Astrocyte (in vitro differentiated cells and primary cell): ENCODE results near the gene CTNNA3.

ENCODE experiments used
- CTCF ChIP-seq: IDR thresholded peaks from 2 replicates; pipeline ENCODE4 v1.5.1; 2011; ENCODE audit warnings: low read depth, mild to moderate bottlenecking, inconsistent platforms, low read length, moderate library complexity; ENCODE audit not compliant: insufficient read depth
- EZH2 ChIP-seq: IDR thresholded peaks from 2 replicates; pipeline ENCODE4 v1.6.1; 2012; ENCODE audit warnings: mild to moderate bottlenecking, low read length, inconsistent platforms; ENCODE audit not compliant: insufficient read depth

GRCh38 chr10:66259836-66260235 is 1436.2 kb downstream of the CTNNA3 start:
- no peak for TF ChIP-seq CTCF
- TF ChIP-seq EZH2, result no peak
